Gastroesophageal sphincter (tissue), 4 donors: Measurements from ENCODE around the gene THADA. TPM values are rescaled to one million over a fixed set of nuclear protein-coding genes. Genes with fewer than 3 reads are reported as not detected.
A peak's percentile ranks its signal among the peaks of the same experiment; 100 is the strongest.
"Not testable (repeated sequence)": the region's sequence is repeated elsewhere in the genome, so short reads cannot be mapped to it uniquely, and the experiment has no call there.

ENCODE experiments used
- ATAC-seq: fragments of 150-250 bp; one replicate; pipeline ENCODE4 v1.9.1; 2016; ENCODE audit warnings: mild to moderate bottlenecking, moderate library complexity
- H3K27ac ChIP-seq, 4 donors: fragments of 200-600 bp; sonication (generic) in 3 of 4; 1 replicate in 3 of 4; 2 replicates in 1 of 4; pipeline ENCODE4 v1.5.1; 2016 to 2019
- H3K27me3 ChIP-seq: fragments of 200-600 bp; sonication (generic); one replicate; pipeline ENCODE4 v1.5.1; 2019
- H3K36me3 ChIP-seq, 2 donors: fragments of 200-600 bp; sonication (generic); one replicate each; pipeline ENCODE4 v1.5.1; 2019; ENCODE audit warnings: control low read depth in 1 of 2
- H3K4me1 ChIP-seq, 3 donors: fragments of 200-600 bp; sonication (generic); 1 replicate in 2 of 3; 2 replicates in 1 of 3; pipeline ENCODE4 v1.5.1; 2016 to 2019; ENCODE audit warnings: control low read depth in 2 of 3
- H3K4me3 ChIP-seq, 2 donors: fragments of 200-600 bp; sonication (generic); one replicate each; pipeline ENCODE4 v1.5.1; 2019; ENCODE audit warnings: mild to moderate bottlenecking in 1 of 2, moderate library complexity in 1 of 2
- H3K9me3 ChIP-seq, 3 donors: fragments of 200-600 bp; sonication (generic); one replicate each; pipeline ENCODE4 v1.5.1; 2017 to 2019; ENCODE audit warnings: control low read depth in 2 of 3
- CTCF ChIP-seq, 4 experiments: fragments of 200-600 bp in 2 of 4; fragments of 450-650 bp in 2 of 4; sonication (generic) in 1 of 4; IDR thresholded peaks; one replicate each; pipeline ENCODE4 v1.5.1; 2017 to 2019; ENCODE audit warnings: antibody characterized with exemption in 4 of 4, mild to moderate bottlenecking in 2 of 4, moderate library complexity in 2 of 4
- EP300 ChIP-seq: sonication (generic); formaldehyde crosslinking; IDR thresholded peaks from one replicate; pipeline ENCODE4 v1.6.1; 2017; ENCODE audit warnings: antibody characterized with exemption, mild to moderate bottlenecking
- POLR2A ChIP-seq, 2 donors: fragments of 450-650 bp; IDR thresholded peaks; one replicate each; pipeline ENCODE4 v1.6.1; 2017; ENCODE audit warnings: antibody characterized with exemption in 2 of 2, mild to moderate bottlenecking in 2 of 2, moderate library complexity in 1 of 2
- POLR2AphosphoS5 ChIP-seq: sonication (generic); formaldehyde crosslinking; IDR thresholded peaks from one replicate; pipeline ENCODE4 v1.6.1; 2017; ENCODE audit warnings: antibody characterized with exemption
- WGBS, 2 donors: methylation state at CpG; one replicate each; pipeline ENCODE4 v1.1.5; 2018; ENCODE audit warnings: low coverage in 1 of 2; 5-methylcytosine and 5-hydroxymethylcytosine counted together
- total RNA-seq, 4 donors: library from RNA; depleted of rRNA; stranded (reverse); fragments of >200 nt; gene quantifications; one replicate each; pipeline ENCODE4 v1.1.0, GENCODE V29; 2016

Gene THADA
- total RNA-seq, 4 donors from 2014 or later, result 19.7 to 34.4 (median 22.3) TPM

- ATAC-seq, result no peak
- Histone ChIP-seq H3K9me3 (no peaks in the 10 kb centered on the region), H3K36me3 (no peaks in the 10 kb centered on the region), H3K27ac (no peak overlapping the region), H3K4me1 (peaks cover 8 to 62% (median 18%) of the 10 kb centered on the region in 3 donors), H3K4me3 (no peak overlapping the region), H3K27me3 (no peaks in the 10 kb centered on the region)
- no peak for TF ChIP-seq CTCF (IDR thresholded peaks at IDR 0.05)
- TF ChIP-seq POLR2A (IDR thresholded peaks at IDR 0.05), result no peak
- TF ChIP-seq POLR2AphosphoS5, result no peak
- TF ChIP-seq EP300, result no peak
- 88 to 95% methylated on average over 1 to 2 of the region's 2 CpGs for WGBS, 2 donors
These were observed 207.5 kb downstream of the THADA start for GRCh38 chr2:43388371-43388770.

- no peaks in the 10 kb centered on the region for H3K27me3 ChIP-seq
- peak overlapping the region in 2 of 4 donors; percentile 15 to 32 for H3K27ac ChIP-seq
- peaks cover 8 to 56% (median 15%) of the 10 kb centered on the region in 3 donors for H3K4me1 ChIP-seq
- TF ChIP-seq POLR2AphosphoS5 (no peak), POLR2A (IDR thresholded peaks at IDR 0.05) (no peak), EP300 (no peak), CTCF (IDR thresholded peaks at IDR 0.05) (no peak)
- no peaks in the 10 kb centered on the region for H3K36me3 ChIP-seq
- H3K9me3 ChIP-seq, result no peaks in the 10 kb centered on the region
- WGBS, 2 donors, result 54 to 56% methylated on average over 4 to 5 of the region's 7 CpGs
- H3K4me3 ChIP-seq, result no peak overlapping the region
- ATAC-seq, result no peak
These were observed 208.5 kb downstream of the THADA start for GRCh38 chr2:43387092-43388062.

GRCh38 chr2:43386679-43387078, 209.2 kb downstream of the THADA start:
- not testable (repeated sequence) for H3K9me3 ChIP-seq, H3K4me3 ChIP-seq, ATAC-seq, H3K36me3 ChIP-seq, H3K27me3 ChIP-seq
- 93 to 97% methylated on average over 6 to 9 of the region's 9 CpGs for WGBS, 2 donors
- Histone ChIP-seq H3K4me1 (peaks cover 8 to 49% (median 14%) of the 10 kb centered on the region in 3 donors), H3K27ac (peak overlapping the region in 2 of 4 donors; percentile 13 to 15)

- H3K27me3 ChIP-seq, result no peaks in the 10 kb centered on the region
- no peaks in the 10 kb centered on the region for H3K9me3 ChIP-seq
- H3K36me3 ChIP-seq, result no peaks in the 10 kb centered on the region
- H3K4me1 ChIP-seq, result peaks cover 0 to 31% (median 7%) of the 10 kb centered on the region in 3 donors
- H3K4me3 ChIP-seq, result no peak overlapping the region
- WGBS, 2 donors, result 91 to 93% methylated on average over 1 of the region's 1 CpG
- no peak overlapping the region for H3K27ac ChIP-seq
- ATAC-seq, result no peak
- no peak for TF ChIP-seq CTCF (IDR thresholded peaks at IDR 0.05)
- no peak for TF ChIP-seq POLR2A (IDR thresholded peaks at IDR 0.05)
- no peak for TF ChIP-seq EP300
- TF ChIP-seq POLR2AphosphoS5, result no peak
These were observed 211.7 kb downstream of the THADA start for GRCh38 chr2:43384143-43384542.

GRCh38 chr2:43383533-43383932, 212.3 kb downstream of the THADA start:
- WGBS, 2 donors, result 85 to 92% methylated on average over 2 of the region's 2 CpGs
- peaks cover 0 to 26% (median 7%) of the 10 kb centered on the region in 3 donors for H3K4me1 ChIP-seq
- H3K9me3 ChIP-seq, result no peaks in the 10 kb centered on the region
- H3K27ac ChIP-seq, result no peak overlapping the region
- no peaks in the 10 kb centered on the region for H3K36me3 ChIP-seq
- H3K27me3 ChIP-seq, result no peaks in the 10 kb centered on the region
- H3K4me3 ChIP-seq, result no peak overlapping the region
- ATAC-seq, result no peak
- no peak for TF ChIP-seq EP300
- TF ChIP-seq POLR2AphosphoS5, result no peak
- no peak for TF ChIP-seq POLR2A (IDR thresholded peaks at IDR 0.05)
- TF ChIP-seq CTCF (IDR thresholded peaks at IDR 0.05), result no peak
